Stomach (tissue), 4 donors: ENCODE results near the gene SPATA18.

ENCODE experiments used
- CTCF ChIP-seq, 7 experiments: fragments of 450-650 bp in 4 of 7; fragments of 200-600 bp in 3 of 7; sonication (generic) in 3 of 7; IDR thresholded peaks; one replicate each; pipeline ENCODE4 v1.5.1; 2016 to 2019; ENCODE audit warnings: antibody characterized with exemption in 7 of 7, control low read depth in 2 of 7, mild to moderate bottlenecking in 1 of 7
- EP300 ChIP-seq: sonication (generic); formaldehyde crosslinking; IDR thresholded peaks from one replicate; pipeline ENCODE4 v1.6.1; 2017; ENCODE audit warnings: antibody characterized with exemption
- POLR2A ChIP-seq, 4 donors: fragments of 450-650 bp; IDR thresholded peaks; one replicate each; pipeline ENCODE4 v1.6.1; 2016; ENCODE audit warnings: antibody characterized with exemption in 4 of 4, control low read depth in 2 of 4, mild to moderate bottlenecking in 1 of 4, moderate library complexity in 1 of 4
- POLR2AphosphoS5 ChIP-seq, 3 donors: sonication (generic); formaldehyde crosslinking; IDR thresholded peaks; one replicate each; pipeline ENCODE4 v1.6.1; 2016; ENCODE audit warnings: antibody characterized with exemption in 3 of 3

DNA sequence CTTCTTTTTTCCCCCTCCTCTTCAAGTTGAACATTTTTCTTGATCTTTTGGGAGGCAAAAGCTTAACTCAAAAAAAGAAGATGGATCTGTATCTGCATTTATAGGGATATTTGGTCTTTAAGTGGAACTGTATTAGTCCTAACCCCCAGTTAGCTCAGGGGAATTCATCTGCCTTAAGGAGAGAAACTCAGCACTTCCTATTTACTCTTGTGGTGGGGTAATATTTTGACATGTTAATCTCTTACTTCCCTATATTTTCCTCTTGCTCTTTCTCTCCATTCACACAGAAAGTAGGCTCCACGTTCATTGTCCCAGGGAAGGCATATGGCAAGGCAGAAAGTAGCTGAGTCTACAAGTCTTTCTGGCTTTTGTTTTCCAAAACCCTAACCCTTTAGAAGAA, 36.2 kb upstream of the SPATA18 start:
- TF ChIP-seq CTCF (IDR thresholded peaks at IDR 0.05) (no peak), POLR2A (IDR thresholded peaks at IDR 0.05) (no peak), POLR2AphosphoS5 (IDR thresholded peaks at IDR 0.05) (no peak), EP300 (no peak)
